Measurements from ENCODE around the gene CCDC197.

DNA sequence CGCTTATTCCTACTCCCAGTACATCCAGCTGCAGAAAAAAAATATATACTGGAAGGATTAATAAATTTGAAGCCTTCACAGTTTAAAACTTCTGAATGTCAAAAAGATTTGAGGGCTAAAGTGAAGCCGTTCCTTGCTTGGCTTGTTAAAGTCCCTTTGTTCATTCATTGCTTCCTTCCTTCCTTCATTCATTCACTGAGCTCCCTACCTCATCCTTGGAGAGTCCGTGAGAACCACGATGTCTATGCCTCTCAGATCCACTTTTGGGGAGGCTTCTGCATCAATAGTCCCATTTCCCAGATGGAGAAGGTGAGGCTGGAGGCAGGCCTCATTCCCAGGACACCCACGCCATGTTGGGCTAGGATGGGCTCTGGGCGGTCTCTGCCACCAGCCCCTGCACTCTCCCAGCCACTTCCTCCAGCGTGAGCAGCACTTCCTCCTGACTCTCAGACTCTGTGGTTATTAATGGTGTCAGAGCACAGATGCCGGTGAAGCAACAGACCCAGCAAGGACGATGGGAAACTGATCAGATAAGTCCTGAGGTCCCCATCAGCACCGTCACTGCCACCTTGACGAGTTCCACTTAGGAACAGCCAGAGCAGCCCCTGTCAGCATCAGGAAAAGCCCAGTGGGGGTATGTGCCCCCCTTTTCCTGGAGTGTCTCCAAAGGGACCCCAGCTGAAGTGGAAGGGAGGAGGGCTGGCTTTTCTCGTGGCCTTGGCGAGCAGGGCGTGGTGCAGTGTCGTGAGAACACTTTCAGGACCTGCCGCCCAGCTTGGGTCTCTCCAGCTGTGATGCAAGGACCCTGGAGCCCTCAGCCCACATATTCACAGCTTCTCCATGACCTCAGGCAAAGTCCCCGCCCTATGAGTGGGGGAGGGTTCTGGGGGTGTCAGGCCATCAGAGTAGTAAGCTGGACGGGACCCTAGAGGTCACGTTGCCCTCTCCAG, 41.9 kb upstream of the CCDC197 start:
- TF ChIP-seq CTCF (IDR thresholded peaks at IDR 0.05) (no peak), POLR2A (IDR thresholded peaks at IDR 0.05) (no peak)

All from uterus (tissue), 2 donors.